DND-41 (cell line): ENCODE measurements around the gene VTI1A.

Experiments
- EZH2 ChIP-seq: IDR thresholded peaks from 3 replicates; pipeline ENCODE4 v1.6.1; 2012; ENCODE audit warnings: borderline replicate concordance, low read depth, mild to moderate bottlenecking, moderate library complexity, low read length, inconsistent platforms; ENCODE audit not compliant: severe bottlenecking
- TF ChIP-seq, protein P1 (sequence below): IDR thresholded peaks from 2 replicates; pipeline ENCODE4 v1.5.1; 2012; ENCODE audit warnings: borderline replicate concordance, low read length, moderate library complexity, mild to moderate bottlenecking; ENCODE audit not compliant: poor library complexity, severe bottlenecking; ENCODE audit errors: extremely low read depth

DNA sequence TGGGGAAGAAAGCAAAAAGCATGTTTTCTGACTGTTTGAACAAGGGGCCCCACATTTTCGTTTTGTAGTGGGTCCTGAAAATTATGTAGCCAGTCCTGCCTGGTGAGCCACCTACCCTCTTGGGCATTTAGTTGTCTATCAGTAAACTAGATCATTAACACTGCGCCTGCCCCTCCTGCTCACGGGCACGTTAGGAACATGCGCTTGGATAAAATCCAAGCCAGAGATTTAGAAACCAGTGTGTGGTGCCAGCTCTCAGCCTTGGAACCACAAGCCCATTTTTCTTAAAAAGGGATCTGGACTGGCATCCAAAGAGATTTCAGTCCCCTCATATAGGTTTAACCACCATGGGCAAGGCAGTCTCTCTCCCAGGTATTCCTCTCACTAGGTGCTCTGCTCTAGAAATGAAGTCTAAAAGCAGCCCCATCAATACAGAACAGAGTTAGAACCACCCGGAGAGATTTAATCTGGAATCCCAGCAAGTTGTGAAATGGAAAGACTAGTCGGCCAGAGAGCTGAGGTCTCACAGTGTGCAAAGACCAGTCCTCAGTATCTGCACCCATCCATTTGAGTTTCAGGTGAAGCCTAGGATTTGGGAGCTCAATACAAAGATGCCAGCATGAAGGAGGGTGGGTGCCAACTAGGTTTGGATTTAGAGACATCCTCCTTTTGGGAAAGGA lies 379.1 kb downstream of the VTI1A start:
- TF ChIP-seq, protein P1, sequence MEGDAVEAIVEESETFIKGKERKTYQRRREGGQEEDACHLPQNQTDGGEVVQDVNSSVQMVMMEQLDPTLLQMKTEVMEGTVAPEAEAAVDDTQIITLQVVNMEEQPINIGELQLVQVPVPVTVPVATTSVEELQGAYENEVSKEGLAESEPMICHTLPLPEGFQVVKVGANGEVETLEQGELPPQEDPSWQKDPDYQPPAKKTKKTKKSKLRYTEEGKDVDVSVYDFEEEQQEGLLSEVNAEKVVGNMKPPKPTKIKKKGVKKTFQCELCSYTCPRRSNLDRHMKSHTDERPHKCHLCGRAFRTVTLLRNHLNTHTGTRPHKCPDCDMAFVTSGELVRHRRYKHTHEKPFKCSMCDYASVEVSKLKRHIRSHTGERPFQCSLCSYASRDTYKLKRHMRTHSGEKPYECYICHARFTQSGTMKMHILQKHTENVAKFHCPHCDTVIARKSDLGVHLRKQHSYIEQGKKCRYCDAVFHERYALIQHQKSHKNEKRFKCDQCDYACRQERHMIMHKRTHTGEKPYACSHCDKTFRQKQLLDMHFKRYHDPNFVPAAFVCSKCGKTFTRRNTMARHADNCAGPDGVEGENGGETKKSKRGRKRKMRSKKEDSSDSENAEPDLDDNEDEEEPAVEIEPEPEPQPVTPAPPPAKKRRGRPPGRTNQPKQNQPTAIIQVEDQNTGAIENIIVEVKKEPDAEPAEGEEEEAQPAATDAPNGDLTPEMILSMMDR, result no peak
- TF ChIP-seq EZH2, result no peak
